Measurements from ENCODE around the gene CCDC175.

Gene CCDC175

DNA sequence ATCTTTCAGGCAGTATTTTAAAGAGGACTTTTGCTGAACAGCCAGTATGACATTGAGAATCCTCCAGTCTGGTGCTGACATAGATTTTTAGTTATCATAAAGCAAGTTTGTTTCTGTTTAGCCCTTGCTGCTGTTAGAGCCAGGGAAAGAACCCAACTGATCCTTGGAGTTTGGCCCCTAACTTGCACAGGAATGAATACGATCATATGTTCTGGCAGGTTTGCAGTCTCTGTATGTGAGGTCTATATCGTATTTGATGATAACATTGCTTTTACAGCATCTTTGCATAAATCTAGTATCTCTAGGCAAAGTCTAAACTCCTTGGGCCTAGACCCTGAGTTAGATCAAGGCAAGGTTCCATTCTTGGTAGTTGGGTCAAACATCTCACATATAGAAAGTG, 4.3 kb upstream of the CCDC175 start:
- H3K27ac Mint-ChIP-seq = no peak overlapping the region
- no peaks in the 10 kb centered on the region for H3K9me3 Mint-ChIP-seq
- peaks cover 7% of the 10 kb centered on the region for H3K27me3 Mint-ChIP-seq
- no peak overlapping the region for H3K4me3 Mint-ChIP-seq
- H3K4me1 Mint-ChIP-seq (ENCODE audit: low read depth) = peaks cover 24% of the 10 kb centered on the region
- no peaks in the 10 kb centered on the region for H3K36me3 Mint-ChIP-seq (ENCODE audit: low read depth)
- intact Hi-C loops (cut with micrococcal nuclease) = loop anchor here (5.0 kb wide), 1 partner anchor 99 kb away; the partner anchor contains the start of genes JKAMP and L3HYPDH

DNA sequence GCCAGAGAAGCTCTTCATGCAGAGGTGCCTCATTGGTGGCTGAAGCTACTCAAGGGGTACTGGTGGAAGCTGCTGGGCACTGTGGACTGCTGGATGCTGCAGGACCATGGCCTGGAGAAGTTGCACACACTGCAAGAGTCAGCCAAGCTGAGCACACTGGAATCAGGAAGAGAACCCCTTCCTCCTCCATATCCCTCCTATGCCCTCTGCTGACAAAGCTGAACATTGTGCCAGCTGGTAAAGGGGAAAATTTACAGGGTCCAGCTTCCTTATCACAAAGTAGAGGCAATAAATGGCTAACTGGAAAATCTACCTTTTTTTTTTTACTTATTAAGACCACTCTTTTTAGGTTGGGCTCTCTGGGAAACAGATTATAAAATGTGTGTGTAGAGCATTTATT, 6.5 kb downstream of the CCDC175 start:
- Mint-ChIP-seq H3K27ac (no peak overlapping the region), H3K9me3 (no peaks in the 10 kb centered on the region), H3K27me3 (peaks cover 5% of the 10 kb centered on the region), H3K4me3 (no peak overlapping the region), H3K36me3 (ENCODE audit: low read depth) (no peaks in the 10 kb centered on the region), H3K4me1 (ENCODE audit: low read depth) (no peaks in the 10 kb centered on the region)
- intact Hi-C loops (cut with micrococcal nuclease) = no loop called here

DNA sequence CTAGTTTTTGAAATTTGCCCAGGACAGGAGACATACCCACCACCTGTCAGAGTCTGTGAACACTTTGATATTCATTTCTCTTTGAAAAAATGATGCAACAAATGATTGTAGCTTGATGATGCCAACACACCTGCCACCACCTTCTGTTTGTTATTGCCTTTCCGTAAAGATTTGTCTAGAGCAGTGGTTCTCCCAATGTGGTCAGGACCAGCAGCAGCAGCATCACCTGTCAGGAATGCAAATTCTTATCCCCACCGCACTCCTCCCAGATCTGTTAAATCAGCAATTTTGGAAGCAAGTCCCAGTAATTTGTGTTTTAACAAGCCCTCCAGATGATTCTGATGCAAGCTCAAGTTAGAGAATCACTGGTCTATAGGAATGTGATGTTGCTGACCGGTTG, 9.9 kb downstream of the CCDC175 start:
- H3K4me1 Mint-ChIP-seq (ENCODE audit: low read depth) = no peaks in the 10 kb centered on the region
- intact Hi-C loops (cut with micrococcal nuclease) = no loop called here
- no peaks in the 10 kb centered on the region for H3K36me3 Mint-ChIP-seq (ENCODE audit: low read depth)
- H3K27me3 Mint-ChIP-seq = no peaks in the 10 kb centered on the region
- H3K27ac Mint-ChIP-seq = no peak overlapping the region
- no peak overlapping the region for H3K4me3 Mint-ChIP-seq
- no peaks in the 10 kb centered on the region for H3K9me3 Mint-ChIP-seq

GRCh38 chr14:59566296-59566695, 10.3 kb downstream of the CCDC175 start:
- no peak overlapping the region for H3K27ac Mint-ChIP-seq
- no peaks in the 10 kb centered on the region for H3K27me3 Mint-ChIP-seq
- intact Hi-C loops (cut with micrococcal nuclease) = no loop called here
- no peak overlapping the region for H3K4me3 Mint-ChIP-seq
- no peaks in the 10 kb centered on the region for H3K4me1 Mint-ChIP-seq (ENCODE audit: low read depth)
- no peaks in the 10 kb centered on the region for H3K36me3 Mint-ChIP-seq (ENCODE audit: low read depth)
- no peaks in the 10 kb centered on the region for H3K9me3 Mint-ChIP-seq

- no peak overlapping the region for H3K27ac Mint-ChIP-seq
- no peaks in the 10 kb centered on the region for H3K4me1 Mint-ChIP-seq (ENCODE audit: low read depth)
These were observed 11.5 kb downstream of the CCDC175 start for GRCh38 chr14:59565087-59565486.

DNA sequence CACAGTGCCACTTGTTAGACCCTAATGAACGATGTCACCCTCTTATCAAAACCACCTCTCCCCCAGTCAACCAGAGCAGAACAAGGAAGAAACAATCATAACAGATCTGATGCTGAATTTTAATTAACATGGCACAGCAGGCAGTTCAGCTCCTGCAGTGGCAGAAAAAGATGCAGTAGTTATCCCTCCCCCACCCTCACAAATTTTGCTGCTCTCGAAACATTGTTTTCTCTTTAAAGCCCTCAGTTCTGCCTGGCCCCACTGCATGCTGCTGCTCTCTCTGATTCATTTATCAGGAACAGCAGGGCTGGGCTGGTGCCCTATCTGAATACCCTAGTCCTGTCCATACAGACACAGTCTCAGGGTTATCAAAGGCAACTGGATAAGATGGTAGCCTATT, 12.2 kb downstream of the CCDC175 start:
- H3K27ac Mint-ChIP-seq = no peak overlapping the region
- H3K36me3 Mint-ChIP-seq (ENCODE audit: low read depth) = no peaks in the 10 kb centered on the region
- H3K9me3 Mint-ChIP-seq = no peaks in the 10 kb centered on the region
- no peaks in the 10 kb centered on the region for H3K27me3 Mint-ChIP-seq
- no peaks in the 10 kb centered on the region for H3K4me1 Mint-ChIP-seq (ENCODE audit: low read depth)
- no peak overlapping the region for H3K4me3 Mint-ChIP-seq
- intact Hi-C loops (cut with micrococcal nuclease) = no loop called here

More at GRCh38 chr14:59565087-59565486, 11.5 kb downstream of the CCDC175 start:
- H3K9me3 Mint-ChIP-seq = no peaks in the 10 kb centered on the region
- H3K27me3 Mint-ChIP-seq = no peaks in the 10 kb centered on the region
- H3K4me3 Mint-ChIP-seq = no peak overlapping the region
- intact Hi-C loops (cut with micrococcal nuclease) = no loop called here
- no peaks in the 10 kb centered on the region for H3K36me3 Mint-ChIP-seq (ENCODE audit: low read depth)

DNA sequence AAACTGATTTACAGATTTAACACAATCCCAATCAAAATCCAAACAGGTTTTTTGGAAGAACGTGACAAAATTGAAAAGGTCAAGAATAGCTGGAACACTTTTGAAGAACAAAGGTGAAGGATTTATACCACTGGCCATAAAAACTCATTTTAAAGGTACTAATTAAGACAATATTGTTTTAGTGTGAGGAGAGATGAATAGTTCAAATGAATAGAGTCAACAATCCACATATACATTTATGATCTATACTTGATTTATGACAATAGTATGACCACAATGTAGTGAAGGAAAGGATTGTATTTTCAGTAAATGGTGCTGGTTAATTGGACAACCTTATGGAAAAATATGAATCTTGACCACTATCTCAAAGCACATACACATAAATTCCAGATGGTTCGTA, 29.3 kb downstream of the CCDC175 start:
- Mint-ChIP-seq H3K4me1 (ENCODE audit: low read depth) (no peaks in the 10 kb centered on the region), H3K27me3 (no peaks in the 10 kb centered on the region), H3K9me3 (peaks cover 11% of the 10 kb centered on the region), H3K36me3 (ENCODE audit: low read depth) (no peaks in the 10 kb centered on the region), H3K4me3 (no peak overlapping the region), H3K27ac (no peak overlapping the region)
- intact Hi-C loops (cut with micrococcal nuclease) = no loop called here

- Mint-ChIP-seq H3K36me3 (ENCODE audit: low read depth) (no peaks in the 10 kb centered on the region), H3K27ac (no peak overlapping the region), H3K9me3 (no peaks in the 10 kb centered on the region), H3K4me3 (no peak overlapping the region), H3K27me3 (no peaks in the 10 kb centered on the region), H3K4me1 (ENCODE audit: low read depth) (no peaks in the 10 kb centered on the region)
- intact Hi-C loops (cut with micrococcal nuclease) = no loop called here
These were observed 32.7 kb downstream of the CCDC175 start for GRCh38 chr14:59543873-59544272.

- Mint-ChIP-seq H3K27ac (no peak overlapping the region), H3K27me3 (no peaks in the 10 kb centered on the region), H3K36me3 (ENCODE audit: low read depth) (no peaks in the 10 kb centered on the region), H3K4me3 (no peak overlapping the region), H3K4me1 (ENCODE audit: low read depth) (no peaks in the 10 kb centered on the region), H3K9me3 (no peaks in the 10 kb centered on the region)
- intact Hi-C loops (cut with micrococcal nuclease) = no loop called here
These were observed 34.9 kb downstream of the CCDC175 start for GRCh38 chr14:59541731-59542130.

- no peaks in the 10 kb centered on the region for H3K4me1 Mint-ChIP-seq (ENCODE audit: low read depth)
These were observed 35.8 kb downstream of the CCDC175 start for GRCh38 chr14:59540852-59541251.

GRCh38 chr14:59538936-59539335, 37.7 kb downstream of the CCDC175 start:
- H3K9me3 Mint-ChIP-seq = no peaks in the 10 kb centered on the region
- no peak overlapping the region for H3K27ac Mint-ChIP-seq
- H3K4me3 Mint-ChIP-seq = no peak overlapping the region
- intact Hi-C loops (cut with micrococcal nuclease) = no loop called here
- H3K27me3 Mint-ChIP-seq = no peaks in the 10 kb centered on the region
- no peaks in the 10 kb centered on the region for H3K4me1 Mint-ChIP-seq (ENCODE audit: low read depth)
- no peaks in the 10 kb centered on the region for H3K36me3 Mint-ChIP-seq (ENCODE audit: low read depth)

More at GRCh38 chr14:59540852-59541251, 35.8 kb downstream of the CCDC175 start:
- Mint-ChIP-seq H3K27me3 (no peaks in the 10 kb centered on the region), H3K27ac (no peak overlapping the region), H3K9me3 (no peaks in the 10 kb centered on the region), H3K36me3 (ENCODE audit: low read depth) (no peaks in the 10 kb centered on the region), H3K4me3 (no peak overlapping the region)
- intact Hi-C loops (cut with micrococcal nuclease) = no loop called here

- intact Hi-C loops (cut with micrococcal nuclease) = no loop called here
These were observed 39.1 kb downstream of the CCDC175 start for GRCh38 chr14:59537476-59537875.

DNA sequence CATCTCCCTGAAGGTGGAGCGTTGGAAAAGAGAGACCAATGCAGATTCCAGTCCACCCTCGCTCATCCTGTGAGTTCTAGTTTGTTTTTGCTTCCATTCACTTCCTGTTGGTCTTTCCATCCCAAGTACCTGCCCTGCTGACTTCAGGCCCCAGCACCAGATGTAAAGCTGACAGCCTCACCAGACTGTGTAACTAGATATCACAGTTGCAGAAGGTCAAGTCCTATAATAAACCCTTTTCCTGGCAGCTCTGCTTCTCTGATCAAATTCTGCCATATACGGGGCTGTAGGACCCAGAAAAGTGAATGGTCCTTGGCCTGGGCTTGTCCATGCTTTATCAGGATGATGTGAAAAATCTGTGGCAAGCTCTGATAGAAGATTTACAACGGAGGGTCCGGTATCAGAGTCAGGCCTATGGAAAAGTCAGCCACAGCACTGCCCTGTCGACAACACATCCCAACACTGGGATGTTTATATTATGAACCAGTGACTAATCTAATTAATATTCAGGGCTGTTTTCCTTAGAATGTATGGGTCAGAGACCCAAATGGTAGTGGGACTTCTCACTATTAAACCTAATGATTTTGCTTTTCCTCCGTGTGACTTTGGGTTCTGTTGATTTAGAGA, 42.1 kb downstream of the CCDC175 start:
- H3K4me1 Mint-ChIP-seq (ENCODE audit: low read depth) = no peaks in the 10 kb centered on the region
- H3K9me3 Mint-ChIP-seq = no peaks in the 10 kb centered on the region
- H3K27ac Mint-ChIP-seq = no peak overlapping the region
- H3K27me3 Mint-ChIP-seq = no peaks in the 10 kb centered on the region
- H3K36me3 Mint-ChIP-seq (ENCODE audit: low read depth) = no peaks in the 10 kb centered on the region
- H3K4me3 Mint-ChIP-seq = no peak overlapping the region
- intact Hi-C loops (cut with micrococcal nuclease) = no loop called here

More at GRCh38 chr14:59537476-59537875, 39.1 kb downstream of the CCDC175 start:
- Mint-ChIP-seq H3K27me3 (no peaks in the 10 kb centered on the region), H3K27ac (no peak overlapping the region), H3K9me3 (no peaks in the 10 kb centered on the region), H3K36me3 (ENCODE audit: low read depth) (no peaks in the 10 kb centered on the region), H3K4me1 (ENCODE audit: low read depth) (no peaks in the 10 kb centered on the region), H3K4me3 (no peak overlapping the region)

DNA sequence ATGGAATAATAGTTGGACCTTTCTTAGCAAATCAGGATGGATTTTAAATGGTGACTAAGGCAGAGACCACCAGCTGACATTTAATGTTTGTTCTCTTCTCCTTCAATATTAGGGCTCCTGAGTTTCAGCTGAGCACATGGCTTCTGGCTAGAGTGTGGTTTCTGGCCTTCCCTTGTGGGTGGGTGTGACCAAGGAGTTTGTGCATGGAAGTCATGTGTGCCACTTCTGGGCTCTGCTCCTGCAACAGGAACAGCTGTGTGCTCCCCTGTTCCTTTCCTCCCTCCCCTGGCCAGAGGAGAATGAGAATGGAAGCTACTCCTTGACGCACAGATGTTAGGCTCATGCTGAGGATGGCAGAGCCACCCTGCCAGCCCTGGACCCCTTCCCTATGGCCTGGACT, 44.2 kb downstream of the CCDC175 start:
- Mint-ChIP-seq H3K27me3 (no peaks in the 10 kb centered on the region), H3K36me3 (ENCODE audit: low read depth) (no peaks in the 10 kb centered on the region), H3K27ac (no peak overlapping the region), H3K4me3 (no peak overlapping the region), H3K4me1 (ENCODE audit: low read depth) (no peaks in the 10 kb centered on the region), H3K9me3 (no peaks in the 10 kb centered on the region)
- intact Hi-C loops (cut with micrococcal nuclease) = no loop called here

- Mint-ChIP-seq H3K4me1 (ENCODE audit: low read depth) (no peaks in the 10 kb centered on the region), H3K4me3 (no peak overlapping the region), H3K27ac (no peak overlapping the region), H3K36me3 (ENCODE audit: low read depth) (no peaks in the 10 kb centered on the region), H3K9me3 (no peaks in the 10 kb centered on the region), H3K27me3 (no peaks in the 10 kb centered on the region)
- intact Hi-C loops (cut with micrococcal nuclease) = no loop called here
These were observed 46.3 kb downstream of the CCDC175 start for GRCh38 chr14:59530349-59530748.
